Measurements from ENCODE around the gene UFM1. TPM values are rescaled to one million over a fixed set of nuclear protein-coding genes. Genes with fewer than 3 reads are reported as not detected.

Gene UFM1
- total RNA-seq = 155 TPM

GRCh38 chr13:38349390-38350113 is at the start of gene UFM1:
Gene UFM1 (plus strand): TSS chr13:38349851. CDS start chr13:38349920, 69 bp downstream.

